Erythroblast (primary cell): ENCODE measurements around the gene CLGN.

Experiments
- GATA1 ChIP-seq: IDR thresholded peaks from 2 replicates; pipeline ENCODE4 v1.6.1; 2011; ENCODE audit warnings: low read depth, mild to moderate bottlenecking, control low read depth, low read length, moderate library complexity
- POLR2A ChIP-seq: IDR thresholded peaks from 2 replicates; pipeline ENCODE4 v1.6.1; 2011; ENCODE audit warnings: mild to moderate bottlenecking, low read length

DNA sequence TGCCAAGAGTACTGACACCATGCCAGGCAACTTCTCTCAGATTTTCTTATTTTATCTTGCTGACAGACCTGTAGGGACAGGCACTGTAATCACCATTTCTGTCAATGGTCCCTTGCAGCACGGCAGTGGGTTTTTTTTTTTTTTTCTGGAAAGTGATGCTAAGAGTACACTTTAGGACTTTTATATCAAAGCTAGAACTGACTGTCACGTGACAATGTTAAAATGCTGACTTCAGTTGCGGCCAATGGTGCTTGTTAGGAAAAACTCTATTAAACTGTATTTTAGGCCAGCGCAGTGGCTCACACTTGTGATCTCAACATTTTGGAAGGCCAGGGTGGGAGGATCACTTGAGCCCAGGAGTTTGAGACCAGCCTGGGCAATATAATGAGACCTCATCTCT is 66.3 kb downstream of the CLGN start:
- TF ChIP-seq POLR2A (no peak), GATA1 (no peak)
